ENCODE results near the gene CNN2. TPM values are rescaled to one million over a fixed set of nuclear protein-coding genes. Genes with fewer than 3 reads are reported as not detected.

CNN2 gene
- polyA plus RNA-seq, 3 donors: 69.9 to 213 (median 144) TPM

- Histone ChIP-seq H3K36me3 (replicated peaks in 1 of 2; ENCODE audit: control insufficient read depth in 1 of 2, insufficient read depth in 2 of 2, low read length in 2 of 2) (peaks cover 0 to 4% of the 10 kb centered on the region in 2 donors), H3K27me3 (ENCODE audit: control insufficient read depth in 2 of 2, insufficient read depth in 2 of 2, low read length in 2 of 2) (no peaks in the 10 kb centered on the region), H3K9me3 (replicated peaks in 1 of 2; ENCODE audit: control insufficient read depth in 1 of 2, insufficient read depth in 1 of 2, low read length in 2 of 2) (no peaks in the 10 kb centered on the region), H4K20me1 (ENCODE audit: insufficient read depth, low read length) (peaks cover 29% of the 10 kb centered on the region), H3K4me3 (replicated peaks in 1 of 3; ENCODE audit: low read depth in 2 of 3, low read length in 3 of 3) (no peak overlapping the region), H3K27ac (ENCODE audit: low read depth in 1 of 2, low read length in 2 of 2) (no peak overlapping the region), H3K4me2 (replicated peaks; ENCODE audit: extremely low read depth, low read length, poor library complexity, severe bottlenecking) (no peak overlapping the region), H3K9ac (ENCODE audit: insufficient read depth, low read length, poor library complexity, severe bottlenecking) (no peak overlapping the region), H2AFZ (ENCODE audit: insufficient read depth, low read depth, low read length, poor library complexity, severe bottlenecking) (no peak overlapping the region), H3K79me2 (ENCODE audit: insufficient read depth, low read length) (no peaks in the 10 kb centered on the region), H3K4me1 (ENCODE audit: control insufficient read depth in 1 of 2, insufficient read depth in 2 of 2, low read length in 2 of 2) (peaks cover 12 to 18% of the 10 kb centered on the region in 2 donors)
- Mint-ChIP-seq H3K4me3 (no peak overlapping the region), H3K36me3 (peaks cover 2 to 5% of the 10 kb centered on the region in 2 donors), H3K27ac (no peak overlapping the region), H3K9me3 (no peaks in the 10 kb centered on the region), H3K27me3 (ENCODE audit: low read depth in 3 of 3) (peaks cover 0 to 4% (median 1%) of the 10 kb centered on the region in 3 donors), H3K4me1 (peaks cover 8% of the 10 kb centered on the region)
- intact Hi-C loops (cut with micrococcal nuclease): no loop called here
- DNase-seq: no peak
- TF ChIP-seq, protein P1, sequence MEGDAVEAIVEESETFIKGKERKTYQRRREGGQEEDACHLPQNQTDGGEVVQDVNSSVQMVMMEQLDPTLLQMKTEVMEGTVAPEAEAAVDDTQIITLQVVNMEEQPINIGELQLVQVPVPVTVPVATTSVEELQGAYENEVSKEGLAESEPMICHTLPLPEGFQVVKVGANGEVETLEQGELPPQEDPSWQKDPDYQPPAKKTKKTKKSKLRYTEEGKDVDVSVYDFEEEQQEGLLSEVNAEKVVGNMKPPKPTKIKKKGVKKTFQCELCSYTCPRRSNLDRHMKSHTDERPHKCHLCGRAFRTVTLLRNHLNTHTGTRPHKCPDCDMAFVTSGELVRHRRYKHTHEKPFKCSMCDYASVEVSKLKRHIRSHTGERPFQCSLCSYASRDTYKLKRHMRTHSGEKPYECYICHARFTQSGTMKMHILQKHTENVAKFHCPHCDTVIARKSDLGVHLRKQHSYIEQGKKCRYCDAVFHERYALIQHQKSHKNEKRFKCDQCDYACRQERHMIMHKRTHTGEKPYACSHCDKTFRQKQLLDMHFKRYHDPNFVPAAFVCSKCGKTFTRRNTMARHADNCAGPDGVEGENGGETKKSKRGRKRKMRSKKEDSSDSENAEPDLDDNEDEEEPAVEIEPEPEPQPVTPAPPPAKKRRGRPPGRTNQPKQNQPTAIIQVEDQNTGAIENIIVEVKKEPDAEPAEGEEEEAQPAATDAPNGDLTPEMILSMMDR (IDR thresholded peaks at IDR 0.05): no peak
- 91% methylated on average over 12 of the region's 19 CpGs for WGBS (ENCODE audit: insufficient coverage)
These were observed 47.1 kb upstream of the CNN2 start for GRCh38 chr19:979318-979741.

DNA sequence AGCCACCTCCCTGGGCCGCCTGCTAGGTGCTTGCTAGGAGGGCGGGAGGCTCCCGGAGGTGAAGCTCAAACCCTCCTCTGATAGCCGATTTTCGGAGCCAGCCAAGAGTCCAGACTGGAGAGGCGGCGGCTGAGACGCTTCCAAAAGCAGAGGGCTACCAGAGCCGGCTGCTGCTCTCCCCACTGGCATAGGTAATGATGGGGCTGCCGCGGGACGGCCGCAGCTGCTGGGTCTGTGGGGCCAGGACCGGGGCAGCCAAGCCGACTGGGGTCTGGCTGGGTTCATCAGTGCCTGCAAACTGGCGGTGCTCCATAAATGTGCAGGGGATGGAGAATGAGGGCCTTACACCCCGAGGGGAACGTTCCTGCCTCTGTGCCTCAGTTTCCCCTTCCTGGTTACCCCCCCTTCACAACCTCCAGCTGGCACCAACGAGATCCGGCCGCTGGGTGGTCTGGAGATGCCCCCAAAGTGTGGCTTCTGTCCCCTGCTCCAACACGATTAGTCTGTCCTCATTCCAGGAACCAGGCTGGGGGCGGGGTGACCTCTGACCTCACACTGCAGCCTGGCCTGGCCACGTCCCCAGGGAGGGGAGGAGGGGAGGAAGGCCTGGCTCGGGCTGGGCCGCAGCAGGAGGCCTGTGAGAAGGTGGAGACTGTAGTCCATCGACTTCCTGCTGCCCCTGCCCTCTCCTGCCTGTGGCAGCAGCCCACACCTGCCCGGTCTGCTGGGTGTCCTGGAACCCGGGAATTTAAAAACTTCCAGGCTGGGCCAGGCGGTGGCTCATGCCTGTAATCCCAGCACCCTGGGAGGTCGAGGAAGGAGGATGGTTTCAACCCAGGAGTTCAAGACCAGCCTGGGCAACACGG, 46.0 kb upstream of the CNN2 start:
- H3K27ac Mint-ChIP-seq: peak overlapping the region in 1 of 7 donors; percentile 40
- 74% methylated on average over 26 of the region's 32 CpGs for WGBS (ENCODE audit: insufficient coverage)
- TF ChIP-seq, protein P1 (IDR thresholded peaks at IDR 0.05): no peak
- H3K27me3 Mint-ChIP-seq (ENCODE audit: low read depth in 3 of 3): peaks cover 0 to 4% (median 1%) of the 10 kb centered on the region in 3 donors
- no peak overlapping the region for H3K4me2 ChIP-seq (replicated peaks; ENCODE audit: extremely low read depth, low read length, poor library complexity, severe bottlenecking)
- H3K27me3 ChIP-seq (ENCODE audit: control insufficient read depth in 2 of 2, insufficient read depth in 2 of 2, low read length in 2 of 2): no peaks in the 10 kb centered on the region
- H3K36me3 Mint-ChIP-seq: peaks cover 2 to 3% of the 10 kb centered on the region in 2 donors
- intact Hi-C loops (cut with micrococcal nuclease): loop anchor here (5.0 to 10.0 kb wide), 3 partner anchors 118 to 208 kb away; no protein-coding TSS in a partner anchor
- H3K36me3 ChIP-seq (replicated peaks in 1 of 2; ENCODE audit: control insufficient read depth in 1 of 2, insufficient read depth in 2 of 2, low read length in 2 of 2): no peaks in the 10 kb centered on the region
- no peak overlapping the region for H3K4me3 Mint-ChIP-seq
- peaks cover 14% of the 10 kb centered on the region for H3K4me1 Mint-ChIP-seq
- H3K4me1 ChIP-seq (ENCODE audit: control insufficient read depth in 1 of 2, insufficient read depth in 2 of 2, low read length in 2 of 2): peaks cover 18 to 27% of the 10 kb centered on the region in 2 donors
- no peak overlapping the region for H3K27ac ChIP-seq (ENCODE audit: low read depth in 1 of 2, low read length in 2 of 2)
- no peaks in the 10 kb centered on the region for H3K9me3 ChIP-seq (replicated peaks in 1 of 2; ENCODE audit: control insufficient read depth in 1 of 2, insufficient read depth in 1 of 2, low read length in 2 of 2)
- H3K4me3 ChIP-seq (replicated peaks in 1 of 3; ENCODE audit: low read depth in 2 of 3, low read length in 3 of 3): no peak overlapping the region
- H3K9me3 Mint-ChIP-seq: no peaks in the 10 kb centered on the region
- peaks cover 19% of the 10 kb centered on the region for H4K20me1 ChIP-seq (ENCODE audit: insufficient read depth, low read length)
- DNase-seq: no peak
- H2AFZ ChIP-seq (ENCODE audit: insufficient read depth, low read depth, low read length, poor library complexity, severe bottlenecking): no peak overlapping the region
- no peak overlapping the region for H3K9ac ChIP-seq (ENCODE audit: insufficient read depth, low read length, poor library complexity, severe bottlenecking)
- H3K79me2 ChIP-seq (ENCODE audit: insufficient read depth, low read length): peaks cover 9% of the 10 kb centered on the region

All from CD14-positive monocyte (primary cell).